Measurements from ENCODE around the gene MECR.
"Not testable (repeated sequence)": the region's sequence is repeated elsewhere in the genome, so short reads cannot be mapped to it uniquely, and the experiment has no call there.

The MECR gene

GRCh38 chr1:29224356-29224837, 6.3 kb downstream of the MECR start:
- no peak overlapping the region for H3K27ac ChIP-seq
- no peak for TF ChIP-seq CTCF (conservative IDR thresholded peaks at IDR 0.05; ENCODE audit: low read depth)
- CTCF ChIA-PET: no interaction called here
- no peak for DNase-seq (ENCODE audit: low spot score)
- POLR2A ChIA-PET (ENCODE audit: low non-redundant PET): no interaction called here

GRCh38 chr1:29223521-29223920, 7.2 kb downstream of the MECR start:
- TF ChIP-seq CTCF (conservative IDR thresholded peaks at IDR 0.05; ENCODE audit: low read depth): no peak
- CTCF ChIA-PET: interaction anchor here (0.6 kb wide), 1 partner anchor 427 kb away, joined by 5 read pairs; no protein-coding TSS in a partner anchor
- no peak for DNase-seq (ENCODE audit: low spot score)
- POLR2A ChIA-PET (ENCODE audit: low non-redundant PET): no interaction called here
- H3K27ac ChIP-seq: no peak overlapping the region

GRCh38 chr1:29222686-29223085, 8.0 kb downstream of the MECR start:
- no peak for TF ChIP-seq CTCF (conservative IDR thresholded peaks at IDR 0.05; ENCODE audit: low read depth)
- CTCF ChIA-PET: no interaction called here
- no peak overlapping the region for H3K27ac ChIP-seq

DNA sequence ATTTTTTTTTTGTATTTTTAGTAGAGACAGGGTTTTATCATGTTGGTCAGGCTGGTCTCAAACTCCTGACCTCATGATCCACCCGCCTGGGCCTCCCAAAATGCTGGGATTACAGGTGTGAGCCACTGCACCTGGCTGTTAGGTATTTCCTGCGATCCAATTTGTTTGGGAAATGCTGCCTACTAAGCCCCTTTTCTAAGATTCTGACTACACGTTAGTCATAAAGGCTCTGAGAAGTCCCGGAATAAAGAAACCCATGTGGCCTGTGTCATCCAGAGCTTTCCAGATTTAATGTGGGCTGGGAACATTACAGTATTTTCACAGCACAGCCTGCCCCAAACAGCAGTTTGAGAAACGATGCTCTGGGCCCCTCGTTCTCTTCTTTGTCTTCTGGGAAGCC, 8.5 kb downstream of the MECR start:
- H3K27ac ChIP-seq; DNase-seq (ENCODE audit: low spot score); POLR2A ChIA-PET (ENCODE audit: low non-redundant PET): not testable (repeated sequence)
- CTCF ChIA-PET: interaction anchor here (0.6 to 0.7 kb wide), 2 partner anchors 10 to 100 kb away, joined by 3 read pairs; no protein-coding TSS in a partner anchor

More at GRCh38 chr1:29222686-29223085, 8.0 kb downstream of the MECR start:
- no peak for DNase-seq (ENCODE audit: low spot score)
- POLR2A ChIA-PET (ENCODE audit: low non-redundant PET): no interaction called here

DNA sequence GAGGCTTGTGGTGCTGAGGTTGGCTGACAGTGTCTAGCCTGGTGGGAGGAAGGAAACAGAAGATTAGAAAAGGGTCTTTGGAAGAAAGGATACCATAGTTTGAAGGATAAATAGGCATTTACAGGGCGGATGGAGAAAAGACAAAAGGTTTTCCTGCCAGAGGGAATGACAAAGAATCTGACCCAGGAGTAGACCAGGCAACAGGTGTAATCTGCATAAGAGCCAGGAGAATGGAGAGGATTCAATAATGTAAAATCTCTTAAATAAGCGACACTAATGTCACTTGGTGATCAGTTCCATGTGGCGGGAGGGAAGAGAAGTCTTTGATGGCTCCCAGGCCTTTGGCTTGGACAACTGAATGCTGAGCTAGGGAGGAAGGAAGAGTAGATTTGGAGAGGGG, 9.4 kb downstream of the MECR start:
- CTCF ChIA-PET: interaction anchor here (1.0 kb wide), 1 partner anchor 19 kb away, joined by 3 read pairs; no protein-coding TSS in a partner anchor
- no peak overlapping the region for H3K27ac ChIP-seq
- DNase-seq (ENCODE audit: low spot score): no peak
- POLR2A ChIA-PET (ENCODE audit: low non-redundant PET): no interaction called here
- TF ChIP-seq CTCF (conservative IDR thresholded peaks at IDR 0.05; ENCODE audit: low read depth): no peak

DNA sequence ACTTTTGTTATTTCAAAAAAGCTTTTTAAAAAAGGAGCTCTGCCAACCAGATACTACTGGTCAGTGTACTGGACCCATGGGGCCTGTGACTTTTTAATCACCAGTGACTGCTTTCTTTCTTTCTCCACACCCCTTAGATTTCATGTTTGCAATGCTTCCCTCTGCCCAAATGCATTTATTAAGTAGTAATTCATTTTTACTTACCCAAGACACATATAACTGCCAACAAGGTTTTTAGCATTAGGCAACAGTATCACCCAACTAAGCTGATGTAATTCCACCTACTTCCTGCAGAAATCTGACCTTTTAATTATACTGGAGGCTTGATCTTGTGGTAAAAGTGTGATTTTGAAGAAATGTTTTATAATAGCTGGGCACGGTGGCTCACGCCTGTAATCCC, 12.5 kb downstream of the MECR start:
- no peak for TF ChIP-seq CTCF (conservative IDR thresholded peaks at IDR 0.05; ENCODE audit: low read depth)
- DNase-seq (ENCODE audit: low spot score): no peak
- ChIA-PET POLR2A (ENCODE audit: low non-redundant PET) (no interaction called here), CTCF (interaction anchor here (0.7 kb wide), 1 partner anchor 16 kb away, joined by 3 read pairs; no protein-coding TSS in a partner anchor)
- H3K27ac ChIP-seq: peak overlapping the region; percentile 40; the same call in 1 of the 2 replicates

GRCh38 chr1:29217633-29218032, 13.1 kb downstream of the MECR start:
- no peak for TF ChIP-seq CTCF (conservative IDR thresholded peaks at IDR 0.05; ENCODE audit: low read depth)
- DNase-seq (ENCODE audit: low spot score): no peak
- POLR2A ChIA-PET (ENCODE audit: low non-redundant PET): interaction anchor here (0.6 kb wide), 1 partner anchor 327 kb away, joined by 3 read pairs; no protein-coding TSS in a partner anchor
- H3K27ac ChIP-seq: no peak overlapping the region
- CTCF ChIA-PET: no interaction called here
